ENCODE results near the gene ZRANB1. TPM values are rescaled to one million over a fixed set of nuclear protein-coding genes. Genes with fewer than 3 reads are reported as not detected.
A peak's percentile ranks its signal among the peaks of the same experiment; 100 is the strongest.

ZRANB1 gene
- total RNA-seq, 1 experiment from 2014 or later: 29.1 TPM

- no peaks in the 10 kb centered on the region for H3K9me3 ChIP-seq (replicated peaks)
- 0 out of 2 replicates have a peak, but pooled peaks cover 2% of the 10 kb centered on the region for H3K36me3 ChIP-seq
- H3K27ac ChIP-seq: no peak overlapping the region
- peaks cover 33% of the 10 kb centered on the region for H3K4me1 ChIP-seq
- H3K4me3 ChIP-seq: no peak overlapping the region
- peak in 1 of 2 experiments; percentile 9 for DNase-seq
- no peaks in the 10 kb centered on the region for H3K27me3 ChIP-seq
These were observed 1.6 kb downstream of the ZRANB1 start for GRCh38 chr10:124943301-124944092.

DNA sequence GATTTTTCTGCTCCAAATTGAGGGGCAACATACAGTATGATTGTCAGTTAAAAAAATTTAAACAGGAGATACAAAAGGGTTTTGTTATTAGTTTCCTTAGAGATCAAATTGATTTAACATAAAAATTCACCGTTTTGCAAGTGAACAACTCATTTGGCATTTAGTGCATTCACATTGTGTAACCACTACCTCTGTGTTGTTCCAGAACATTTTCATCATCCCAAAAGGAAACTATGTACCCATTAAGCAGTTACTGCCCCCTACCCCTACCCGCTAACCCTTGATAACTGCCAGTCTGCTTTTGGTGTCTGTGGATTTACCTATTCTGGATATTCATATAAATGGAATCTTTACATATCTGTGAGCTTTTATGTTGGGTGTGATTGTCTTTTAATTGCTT lies 3.1 kb downstream of the ZRANB1 start:
- Histone ChIP-seq H3K4me1 (peaks cover 31% of the 10 kb centered on the region), H3K9me3 (replicated peaks) (no peaks in the 10 kb centered on the region), H3K4me3 (no peak overlapping the region), H3K27ac (no peak overlapping the region), H3K36me3 (0 out of 2 replicates have a peak, but pooled peaks cover 2% of the 10 kb centered on the region), H3K27me3 (no peaks in the 10 kb centered on the region)
- no peak for DNase-seq

- 0 out of 2 replicates have a peak, but pooled peaks cover 2% of the 10 kb centered on the region for H3K36me3 ChIP-seq
- DNase-seq: peak; percentile 19 to 59
- no peak overlapping the region for H3K4me3 ChIP-seq
These were observed 5.0 kb downstream of the ZRANB1 start for GRCh38 chr10:124946945-124947344.

DNA sequence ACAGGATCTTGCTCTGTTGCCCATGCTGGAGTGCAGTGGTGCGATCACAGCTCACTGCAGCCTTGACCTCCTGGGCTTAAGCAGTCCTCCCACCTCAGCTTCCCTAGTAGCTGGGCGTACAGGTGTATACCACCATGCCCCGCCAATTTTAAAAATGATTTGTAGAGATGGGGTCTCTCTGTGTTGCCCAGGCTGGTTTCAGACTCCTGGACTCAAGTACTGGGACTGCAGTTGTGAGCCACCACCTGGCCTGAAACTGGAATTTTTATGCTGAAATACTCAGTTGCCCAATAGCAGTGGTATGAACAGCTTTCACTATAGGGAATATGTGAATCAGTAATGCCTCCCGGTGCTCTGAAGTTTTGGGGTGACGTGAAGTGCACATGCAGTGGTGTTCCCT lies 7.6 kb downstream of the ZRANB1 start:
- Histone ChIP-seq H3K4me1 (peaks cover 12% of the 10 kb centered on the region), H3K27ac (no peak overlapping the region), H3K27me3 (no peaks in the 10 kb centered on the region), H3K4me3 (no peak overlapping the region), H3K36me3 (no peaks in the 10 kb centered on the region), H3K9me3 (replicated peaks) (no peaks in the 10 kb centered on the region)
- no peak for DNase-seq

More at GRCh38 chr10:124946945-124947344, 5.0 kb downstream of the ZRANB1 start:
- no peaks in the 10 kb centered on the region for H3K9me3 ChIP-seq (replicated peaks)
- H3K4me1 ChIP-seq: peaks cover 28% of the 10 kb centered on the region
- no peaks in the 10 kb centered on the region for H3K27me3 ChIP-seq
- H3K27ac ChIP-seq: no peak overlapping the region

DNA sequence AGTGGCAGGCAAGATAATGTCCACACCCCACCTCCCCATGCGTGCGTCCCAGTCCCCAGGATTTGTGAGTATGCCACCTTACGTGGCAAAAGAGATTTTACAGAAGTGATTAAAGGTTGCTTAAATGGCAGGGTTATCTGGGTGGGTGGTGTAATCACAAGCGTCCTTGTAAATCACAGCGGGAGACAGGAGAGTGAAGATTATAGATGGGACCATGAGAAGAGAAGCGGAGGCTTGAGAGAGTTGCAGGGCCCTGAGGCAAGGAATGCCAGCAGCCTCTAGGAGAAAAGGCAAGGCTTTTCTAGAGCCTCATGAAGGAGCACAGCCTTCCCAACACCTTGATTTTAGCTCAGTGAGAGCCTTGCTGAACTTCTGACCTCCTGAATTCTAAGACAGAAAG lies 10.2 kb downstream of the ZRANB1 start:
- H3K27ac ChIP-seq: no peak overlapping the region
- no peaks in the 10 kb centered on the region for H3K9me3 ChIP-seq (replicated peaks)
- no peaks in the 10 kb centered on the region for H3K36me3 ChIP-seq
- H3K4me3 ChIP-seq: no peak overlapping the region
- no peaks in the 10 kb centered on the region for H3K27me3 ChIP-seq
- peaks cover 4% of the 10 kb centered on the region for H3K4me1 ChIP-seq
- DNase-seq: no peak

GRCh38 chr10:124953421-124953820 lies 11.5 kb downstream of the ZRANB1 start:
- DNase-seq: no peak
- no peaks in the 10 kb centered on the region for H3K36me3 ChIP-seq
- H3K9me3 ChIP-seq (replicated peaks): no peaks in the 10 kb centered on the region
- no peak overlapping the region for H3K4me3 ChIP-seq
- no peaks in the 10 kb centered on the region for H3K4me1 ChIP-seq
- no peak overlapping the region for H3K27ac ChIP-seq
- H3K27me3 ChIP-seq: no peaks in the 10 kb centered on the region

DNA sequence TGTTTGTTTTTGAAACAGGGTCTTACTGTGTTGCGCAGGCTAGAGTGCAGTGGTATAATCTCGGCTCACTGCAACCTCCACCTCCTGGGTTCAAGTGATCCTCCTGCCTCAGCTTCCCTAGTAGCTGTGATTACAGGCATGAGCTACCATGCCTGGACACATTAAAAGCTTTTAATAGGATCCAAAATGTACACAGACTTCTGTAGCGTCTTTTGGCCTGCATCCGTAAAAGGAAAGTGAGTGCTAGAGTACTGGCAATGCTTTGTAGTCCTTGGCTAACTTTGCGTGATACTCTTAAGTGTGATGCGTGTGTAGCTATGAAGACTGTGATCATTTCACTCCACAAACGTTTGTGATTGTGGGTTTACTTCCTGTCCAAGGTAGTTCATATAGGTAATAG lies 13.3 kb downstream of the ZRANB1 start:
- Histone ChIP-seq H3K9me3 (replicated peaks) (no peaks in the 10 kb centered on the region), H3K4me1 (no peaks in the 10 kb centered on the region), H3K4me3 (no peak overlapping the region), H3K27ac (no peak overlapping the region), H3K27me3 (no peaks in the 10 kb centered on the region), H3K36me3 (no peaks in the 10 kb centered on the region)
- DNase-seq: no peak

DNA sequence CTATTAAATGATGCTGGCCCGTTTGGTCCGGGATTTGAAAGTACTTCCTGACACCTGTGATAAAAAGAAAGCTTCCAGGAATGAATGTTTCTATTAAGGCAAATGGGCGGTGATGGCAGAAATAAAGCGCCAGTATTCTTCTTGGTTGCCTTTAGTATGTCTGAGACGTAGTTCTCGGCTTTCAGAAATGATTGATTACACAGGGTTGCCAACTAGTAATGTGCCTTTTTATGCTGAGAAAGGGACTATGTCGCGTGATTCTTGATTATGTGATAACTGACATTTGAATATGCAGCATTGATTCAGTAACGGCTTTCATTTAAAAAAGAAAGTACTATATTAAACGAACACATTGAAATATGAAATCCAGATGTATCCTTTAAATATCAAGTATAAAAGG lies 13.9 kb downstream of the ZRANB1 start:
- Histone ChIP-seq H3K9me3 (replicated peaks) (no peaks in the 10 kb centered on the region), H3K27ac (no peak overlapping the region), H3K36me3 (no peaks in the 10 kb centered on the region), H3K4me1 (no peaks in the 10 kb centered on the region), H3K27me3 (no peaks in the 10 kb centered on the region), H3K4me3 (no peak overlapping the region)
- DNase-seq: no peak

GRCh38 chr10:124956764-124957163 lies 14.8 kb downstream of the ZRANB1 start:
- Histone ChIP-seq H3K4me3 (no peak overlapping the region), H3K9me3 (replicated peaks) (no peaks in the 10 kb centered on the region), H3K27me3 (no peaks in the 10 kb centered on the region), H3K27ac (no peak overlapping the region), H3K4me1 (no peaks in the 10 kb centered on the region), H3K36me3 (no peaks in the 10 kb centered on the region)
- DNase-seq: no peak

DNA sequence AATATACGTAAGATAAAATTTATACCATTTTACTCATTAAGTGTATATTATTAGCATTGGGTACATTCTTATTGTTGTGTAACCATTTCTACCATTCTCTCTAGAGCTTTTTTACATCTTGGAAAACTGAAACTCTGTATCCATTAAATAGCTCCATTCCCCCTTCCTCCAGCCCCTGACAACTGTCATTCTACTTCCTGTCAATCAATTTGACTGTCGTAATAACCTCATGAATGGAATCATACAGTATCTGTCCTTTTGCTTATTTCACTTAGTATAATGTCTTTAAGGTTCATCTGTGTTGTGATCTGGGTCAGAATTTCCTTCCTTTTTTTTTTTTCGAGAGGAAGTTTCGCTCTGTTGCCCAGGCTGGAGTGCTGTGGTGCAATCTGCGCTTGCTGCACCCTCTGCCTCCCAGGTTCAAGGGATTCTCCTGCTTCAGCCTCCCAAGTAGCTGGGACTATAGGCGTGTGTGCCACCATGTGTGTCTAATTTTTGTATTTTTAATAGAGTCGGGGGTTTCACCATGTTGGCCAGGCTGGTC lies 15.6 kb downstream of the ZRANB1 start:
- Histone ChIP-seq H3K36me3 (peaks cover 1% of the 10 kb centered on the region; the same call in 1 of the 2 replicates), H3K4me1 (no peaks in the 10 kb centered on the region)

DNA sequence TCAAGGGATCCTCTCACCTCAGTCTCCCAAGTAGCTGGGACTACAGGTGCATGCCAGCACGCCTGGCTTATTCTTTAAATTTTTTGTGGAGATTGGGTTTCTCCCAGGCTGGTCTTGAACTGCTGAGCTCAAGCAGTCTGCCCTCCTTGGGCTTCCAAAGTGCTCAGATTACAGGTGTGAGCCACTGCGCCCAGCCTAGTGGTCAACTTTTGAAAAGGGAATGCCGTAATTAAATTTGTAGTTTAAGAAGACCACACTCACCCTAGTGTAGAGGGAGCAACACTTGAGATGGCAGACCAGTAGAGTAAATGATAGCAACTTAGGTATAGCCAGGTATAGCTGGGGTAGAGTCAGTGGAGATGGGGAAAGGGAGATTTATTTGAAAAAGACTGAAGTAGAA lies 17.6 kb downstream of the ZRANB1 start:
- DNase-seq: no peak
- Histone ChIP-seq H3K4me3 (no peak overlapping the region), H3K9me3 (replicated peaks) (no peaks in the 10 kb centered on the region), H3K27ac (no peak overlapping the region), H3K27me3 (no peaks in the 10 kb centered on the region), H3K4me1 (no peaks in the 10 kb centered on the region), H3K36me3 (peaks cover 3% of the 10 kb centered on the region; the same call in 1 of the 2 replicates)

More for the DNA sequence above, 15.6 kb downstream of the ZRANB1 start:
- H3K4me3 ChIP-seq: no peak overlapping the region
- DNase-seq: no peak
- no peaks in the 10 kb centered on the region for H3K9me3 ChIP-seq (replicated peaks)
- no peak overlapping the region for H3K27ac ChIP-seq
- H3K27me3 ChIP-seq: no peaks in the 10 kb centered on the region

- H3K27ac ChIP-seq: no peak overlapping the region
- DNase-seq: no peak
These were observed 19.3 kb downstream of the ZRANB1 start for GRCh38 chr10:124961248-124961570.

DNA sequence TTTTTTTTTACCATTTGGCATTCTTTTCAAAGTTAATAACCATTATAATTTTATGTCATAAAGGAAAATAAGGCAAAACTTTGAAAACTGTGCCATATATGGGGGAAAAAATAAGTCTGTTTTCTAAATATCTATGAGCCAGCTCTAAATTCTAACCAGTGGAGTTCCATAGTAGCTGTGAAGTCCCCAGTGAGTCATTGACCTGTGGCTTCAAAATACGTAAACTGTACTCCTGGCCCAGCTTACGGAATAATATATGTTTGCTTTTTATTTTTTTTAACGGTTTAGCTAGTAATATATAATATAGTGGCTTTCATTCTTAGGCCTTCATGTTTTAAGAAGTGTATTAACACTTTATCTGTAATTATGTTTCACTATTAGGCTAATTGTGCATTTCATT lies 20.5 kb downstream of the ZRANB1 start:
- no peaks in the 10 kb centered on the region for H3K27me3 ChIP-seq
- peaks cover 3% of the 10 kb centered on the region for H3K36me3 ChIP-seq
- no peak for DNase-seq
- H3K9me3 ChIP-seq (replicated peaks): no peaks in the 10 kb centered on the region
- H3K27ac ChIP-seq: no peak overlapping the region
- H3K4me3 ChIP-seq: no peak overlapping the region
- H3K4me1 ChIP-seq: no peaks in the 10 kb centered on the region

More at GRCh38 chr10:124961248-124961570, 19.3 kb downstream of the ZRANB1 start:
- Histone ChIP-seq H3K4me1 (no peaks in the 10 kb centered on the region), H3K9me3 (replicated peaks) (no peaks in the 10 kb centered on the region), H3K36me3 (peaks cover 3% of the 10 kb centered on the region), H3K27me3 (no peaks in the 10 kb centered on the region), H3K4me3 (no peak overlapping the region)

GRCh38 chr10:124963866-124964720 lies 22.2 kb downstream of the ZRANB1 start:
- H3K36me3 ChIP-seq: peaks cover 3% of the 10 kb centered on the region
- H3K27ac ChIP-seq: no peak overlapping the region
- H3K4me1 ChIP-seq: no peaks in the 10 kb centered on the region
- DNase-seq: no peak
- no peak overlapping the region for H3K4me3 ChIP-seq
- H3K27me3 ChIP-seq: no peaks in the 10 kb centered on the region
- H3K9me3 ChIP-seq (replicated peaks): no peaks in the 10 kb centered on the region

DNA sequence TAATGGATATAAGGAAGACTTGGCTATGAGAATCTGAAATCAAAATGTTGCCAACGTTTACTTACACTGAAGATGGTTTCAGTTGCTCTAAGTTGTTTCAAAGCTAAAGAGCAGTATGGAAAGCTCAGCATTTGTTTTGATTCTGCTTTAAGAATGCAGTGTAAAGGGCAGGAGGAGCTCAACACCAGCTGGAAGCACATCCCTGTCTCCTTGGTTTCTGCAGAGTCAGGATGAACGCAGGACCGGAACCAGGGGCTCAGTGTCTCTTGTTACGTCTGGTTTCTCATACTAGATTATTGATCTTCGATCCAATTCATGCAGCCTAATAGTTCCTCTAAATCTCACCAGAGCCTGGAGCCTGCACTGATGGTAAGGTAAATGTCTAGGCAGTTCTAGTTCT lies 24.1 kb downstream of the ZRANB1 start:
- Histone ChIP-seq H3K27ac (no peak overlapping the region), H3K27me3 (no peaks in the 10 kb centered on the region), H3K4me1 (no peaks in the 10 kb centered on the region), H3K4me3 (no peak overlapping the region), H3K36me3 (peaks cover 3% of the 10 kb centered on the region), H3K9me3 (replicated peaks) (no peaks in the 10 kb centered on the region)
- no peak for DNase-seq
